VCaP (cell line): ENCODE results near the gene OVOL2.

Source experiments
- H3K27ac ChIP-seq: fragments of 450-650 bp; 2 replicates; pipeline ENCODE4 v1.5.1; 2017
- TF ChIP-seq, protein P1 (sequence below): fragments of 450-650 bp; conservative IDR thresholded peaks from 2 replicates; pipeline ENCODE4 v1.5.1; 2017; ENCODE audit warnings: mild to moderate bottlenecking, moderate library complexity

The OVOL2 gene

DNA sequence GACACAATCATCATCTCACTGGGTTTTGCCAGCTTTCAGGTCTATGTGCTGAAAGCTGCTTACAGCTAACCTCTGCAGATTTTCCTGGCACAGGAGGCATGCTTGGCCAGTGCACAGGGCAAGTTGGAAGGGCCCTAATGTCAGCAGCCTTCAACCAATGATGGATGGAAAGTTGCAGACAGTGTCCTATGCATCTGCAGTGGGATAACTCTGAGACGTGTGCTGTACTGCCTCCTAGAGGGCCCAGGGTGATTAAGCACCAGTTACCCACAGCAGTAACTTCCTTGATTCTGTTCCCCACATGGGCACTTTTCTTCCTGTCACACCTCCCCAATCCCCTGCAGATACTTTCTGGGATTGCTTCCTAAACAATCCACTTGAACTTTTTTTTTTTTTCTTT is 38.6 kb downstream of the OVOL2 start:
- H3K27ac ChIP-seq, result no peak overlapping the region
- TF ChIP-seq, protein P1, sequence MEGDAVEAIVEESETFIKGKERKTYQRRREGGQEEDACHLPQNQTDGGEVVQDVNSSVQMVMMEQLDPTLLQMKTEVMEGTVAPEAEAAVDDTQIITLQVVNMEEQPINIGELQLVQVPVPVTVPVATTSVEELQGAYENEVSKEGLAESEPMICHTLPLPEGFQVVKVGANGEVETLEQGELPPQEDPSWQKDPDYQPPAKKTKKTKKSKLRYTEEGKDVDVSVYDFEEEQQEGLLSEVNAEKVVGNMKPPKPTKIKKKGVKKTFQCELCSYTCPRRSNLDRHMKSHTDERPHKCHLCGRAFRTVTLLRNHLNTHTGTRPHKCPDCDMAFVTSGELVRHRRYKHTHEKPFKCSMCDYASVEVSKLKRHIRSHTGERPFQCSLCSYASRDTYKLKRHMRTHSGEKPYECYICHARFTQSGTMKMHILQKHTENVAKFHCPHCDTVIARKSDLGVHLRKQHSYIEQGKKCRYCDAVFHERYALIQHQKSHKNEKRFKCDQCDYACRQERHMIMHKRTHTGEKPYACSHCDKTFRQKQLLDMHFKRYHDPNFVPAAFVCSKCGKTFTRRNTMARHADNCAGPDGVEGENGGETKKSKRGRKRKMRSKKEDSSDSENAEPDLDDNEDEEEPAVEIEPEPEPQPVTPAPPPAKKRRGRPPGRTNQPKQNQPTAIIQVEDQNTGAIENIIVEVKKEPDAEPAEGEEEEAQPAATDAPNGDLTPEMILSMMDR, result peak; percentile 44; the same call in 1 of the 2 replicates

DNA sequence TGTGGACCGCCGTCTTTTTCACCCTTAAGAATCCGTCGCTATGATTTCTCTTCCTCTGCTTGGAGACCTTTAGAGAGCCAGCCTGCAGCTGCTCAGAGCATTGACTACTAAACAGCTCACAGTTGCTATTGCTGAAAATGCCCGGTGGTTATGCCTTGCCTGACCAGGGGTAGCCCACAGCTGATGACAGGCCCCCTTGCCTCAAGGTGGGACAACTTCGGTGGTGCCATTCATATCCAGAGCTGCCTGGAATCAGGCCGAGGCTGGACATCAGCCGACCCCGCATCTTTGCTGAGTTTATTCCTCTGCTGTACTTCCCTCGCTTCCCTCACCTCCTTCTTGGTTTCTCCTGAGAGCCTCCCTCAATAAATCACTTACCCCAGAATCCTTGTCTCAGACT is 39.6 kb downstream of the OVOL2 start:
- TF ChIP-seq, protein P1, result no peak
- H3K27ac ChIP-seq, result no peak overlapping the region

DNA sequence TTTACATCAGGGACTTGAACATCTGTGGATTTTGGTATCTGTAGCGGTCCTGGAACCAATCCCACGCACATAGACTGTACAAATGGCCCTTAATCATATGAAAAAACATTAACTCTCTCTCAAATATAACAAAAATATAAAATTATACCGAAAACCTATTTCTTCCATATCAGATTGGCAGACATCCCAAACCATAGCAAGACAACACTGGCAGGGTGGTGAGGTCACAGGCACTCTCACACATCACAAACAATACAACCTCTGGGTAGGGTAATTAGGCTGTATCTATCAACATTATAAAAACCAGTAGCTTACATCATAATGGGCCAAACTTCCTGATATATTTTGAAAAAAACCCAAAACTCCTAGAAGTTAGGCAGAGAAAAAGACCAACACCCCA is 40.9 kb downstream of the OVOL2 start:
- TF ChIP-seq, protein P1, result no peak
- H3K27ac ChIP-seq, result no peak overlapping the region

DNA sequence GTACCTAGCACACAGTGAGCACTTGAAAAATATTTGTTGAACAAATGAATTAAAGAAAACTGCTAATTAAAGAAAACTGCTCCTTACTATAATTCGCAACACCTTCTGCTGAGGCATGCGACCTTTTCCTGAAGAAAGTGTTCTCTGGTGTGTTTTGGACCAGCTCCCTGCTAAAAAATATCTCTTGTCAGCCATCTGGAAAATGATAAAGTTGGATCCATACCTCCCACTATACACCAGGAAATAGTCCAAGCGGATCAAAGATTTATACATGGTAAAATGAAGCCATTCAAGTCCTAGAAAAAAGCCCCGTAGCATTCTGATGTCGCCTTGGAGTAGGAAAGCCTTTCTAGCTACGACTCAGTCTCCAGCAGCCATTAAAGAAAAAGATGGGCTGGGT is 43.3 kb downstream of the OVOL2 start:
- H3K27ac ChIP-seq, result no peak overlapping the region
- TF ChIP-seq, protein P1, result no peak

DNA sequence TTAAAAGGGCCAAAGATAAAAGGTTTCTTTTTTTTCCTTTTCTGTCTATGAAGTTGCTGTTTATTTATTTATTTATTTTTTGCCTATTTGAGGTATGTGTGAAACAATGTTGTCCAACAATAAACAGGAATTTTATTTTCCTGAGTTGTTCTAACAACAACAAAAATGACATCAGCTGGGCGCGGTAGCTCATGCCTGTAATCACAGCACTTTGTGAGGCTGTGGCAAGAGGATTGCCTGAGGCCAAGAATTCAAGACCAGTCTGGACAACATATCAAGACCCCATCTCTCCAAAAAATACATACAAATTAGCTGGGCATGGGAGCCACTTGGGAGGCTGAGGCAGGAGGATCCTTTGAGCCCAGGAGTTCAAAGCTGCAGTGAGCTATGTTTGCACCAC is 44.8 kb downstream of the OVOL2 start:
- TF ChIP-seq, protein P1, result no peak
- no peak overlapping the region for H3K27ac ChIP-seq

DNA sequence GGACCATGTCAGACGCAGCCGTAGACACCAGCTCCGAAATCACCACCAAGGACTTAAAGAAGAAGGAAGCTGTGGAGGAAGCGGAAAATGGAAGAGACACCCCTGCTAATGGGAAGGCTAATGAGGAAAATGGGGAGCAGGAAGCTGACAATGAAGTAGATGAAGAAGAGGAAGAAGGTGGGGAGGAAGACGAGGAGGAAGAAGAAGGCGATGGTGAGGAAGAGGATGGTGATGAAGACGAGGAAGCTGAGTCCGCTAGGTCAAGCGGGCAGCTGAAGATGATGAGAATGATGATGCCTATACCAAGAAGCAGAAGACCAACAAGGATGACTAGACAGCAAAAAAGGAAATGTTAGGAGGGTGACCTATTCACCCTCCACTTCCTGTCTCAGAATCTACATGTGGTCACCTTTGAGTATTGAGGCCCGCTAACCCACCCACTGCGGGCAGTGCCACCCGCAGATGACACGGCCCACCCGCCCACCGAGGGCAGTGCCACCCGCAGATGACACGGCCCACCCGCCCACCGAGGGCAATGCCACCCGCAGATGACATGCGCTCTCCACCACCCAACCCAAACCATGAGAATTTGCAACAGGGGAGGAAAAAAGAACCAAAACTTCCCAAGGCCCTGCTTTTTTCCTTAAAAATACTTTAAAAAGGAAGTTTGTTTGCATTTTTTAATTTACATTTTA is 45.6 kb downstream of the OVOL2 start:
- H3K27ac ChIP-seq, result no peak overlapping the region
- TF ChIP-seq, protein P1, result no peak

DNA sequence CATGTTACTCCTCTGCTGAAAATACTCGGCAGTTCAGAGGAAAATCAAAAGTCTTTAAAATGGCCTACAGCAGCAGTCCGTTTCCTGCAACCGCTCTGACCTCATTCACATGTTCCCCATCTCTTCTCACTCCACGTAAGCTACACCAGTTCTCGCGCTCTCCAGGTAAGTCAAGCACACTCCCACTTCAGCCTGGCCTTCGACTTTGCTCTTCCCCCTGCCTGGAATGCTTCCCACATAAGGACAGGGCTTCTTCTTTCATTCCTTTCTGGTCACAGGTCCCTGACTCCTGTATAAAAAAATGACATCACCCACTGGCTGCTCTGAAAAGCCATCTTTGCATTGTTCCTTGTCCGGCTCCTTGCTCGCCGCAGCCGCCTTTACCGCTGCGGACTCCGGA is 46.2 kb downstream of the OVOL2 start:
- no peak overlapping the region for H3K27ac ChIP-seq
- TF ChIP-seq, protein P1, result no peak
